Measurements from ENCODE around the gene CAMTA1. TPM values are rescaled to one million over a fixed set of nuclear protein-coding genes. Genes with fewer than 3 reads are reported as not detected.

Gene CAMTA1
- total RNA-seq, 2 donors from 2014 or later, result 100 to 102 TPM

DNA sequence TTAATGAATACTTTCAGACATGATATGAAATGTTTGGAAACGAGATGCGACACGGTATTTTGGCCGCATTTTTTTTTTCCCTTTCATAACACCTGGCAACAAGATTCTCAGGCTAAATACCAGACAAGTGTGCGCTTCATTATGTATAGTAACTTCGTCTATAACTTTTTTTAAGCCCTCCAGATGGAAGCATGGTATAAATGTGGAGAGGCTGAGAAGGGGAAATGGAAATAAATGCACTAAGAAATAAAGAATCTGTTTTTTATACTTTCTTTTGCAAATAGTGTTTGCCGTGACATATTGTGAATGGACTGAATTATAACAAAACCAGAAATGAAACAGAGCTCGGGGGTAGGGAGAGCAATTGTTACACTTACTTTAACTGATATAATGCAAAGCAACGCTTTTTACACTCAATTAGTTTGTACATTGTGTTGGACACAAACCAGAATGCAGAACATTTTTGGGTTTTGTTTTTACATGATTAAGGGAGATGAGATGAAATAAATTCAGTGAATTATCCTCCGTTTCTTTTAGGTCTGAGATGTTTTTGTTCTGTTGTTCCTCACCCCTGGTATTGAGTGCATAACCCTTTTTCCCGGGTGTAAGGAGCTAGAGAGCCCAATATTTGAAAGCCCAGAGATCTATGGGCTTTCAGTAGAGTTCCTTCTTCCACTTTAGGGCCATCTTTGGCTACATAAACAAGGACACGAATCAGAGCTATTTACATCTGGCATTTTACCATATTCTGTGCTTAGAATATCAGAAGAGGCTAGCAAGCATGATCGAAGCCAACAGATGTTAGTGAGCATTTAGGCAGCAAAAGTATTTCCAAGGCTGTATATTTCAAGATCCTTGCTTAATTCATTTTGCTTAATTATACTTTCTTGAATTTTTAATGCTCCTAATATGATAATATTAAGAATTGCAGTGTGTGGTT is 478.0 kb downstream of the CAMTA1 start:
- H3K36me3 ChIP-seq, result no peaks in the 10 kb centered on the region
- DNase-seq (ENCODE audit: low spot score), result no peak
- no peaks in the 10 kb centered on the region for H3K27me3 ChIP-seq (replicated peaks; ENCODE audit: insufficient read depth)
- TF ChIP-seq POLR2A (IDR thresholded peaks at IDR 0.05) (no peak), POLR2AphosphoS5 (IDR thresholded peaks at IDR 0.05) (no peak)
- TF ChIP-seq, protein P1, sequence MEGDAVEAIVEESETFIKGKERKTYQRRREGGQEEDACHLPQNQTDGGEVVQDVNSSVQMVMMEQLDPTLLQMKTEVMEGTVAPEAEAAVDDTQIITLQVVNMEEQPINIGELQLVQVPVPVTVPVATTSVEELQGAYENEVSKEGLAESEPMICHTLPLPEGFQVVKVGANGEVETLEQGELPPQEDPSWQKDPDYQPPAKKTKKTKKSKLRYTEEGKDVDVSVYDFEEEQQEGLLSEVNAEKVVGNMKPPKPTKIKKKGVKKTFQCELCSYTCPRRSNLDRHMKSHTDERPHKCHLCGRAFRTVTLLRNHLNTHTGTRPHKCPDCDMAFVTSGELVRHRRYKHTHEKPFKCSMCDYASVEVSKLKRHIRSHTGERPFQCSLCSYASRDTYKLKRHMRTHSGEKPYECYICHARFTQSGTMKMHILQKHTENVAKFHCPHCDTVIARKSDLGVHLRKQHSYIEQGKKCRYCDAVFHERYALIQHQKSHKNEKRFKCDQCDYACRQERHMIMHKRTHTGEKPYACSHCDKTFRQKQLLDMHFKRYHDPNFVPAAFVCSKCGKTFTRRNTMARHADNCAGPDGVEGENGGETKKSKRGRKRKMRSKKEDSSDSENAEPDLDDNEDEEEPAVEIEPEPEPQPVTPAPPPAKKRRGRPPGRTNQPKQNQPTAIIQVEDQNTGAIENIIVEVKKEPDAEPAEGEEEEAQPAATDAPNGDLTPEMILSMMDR (IDR thresholded peaks at IDR 0.05), result no peak
- no peak overlapping the region for H3K27ac ChIP-seq
- H3K9me3 ChIP-seq, result no peaks in the 10 kb centered on the region
- intact Hi-C loops (cut with DNase I), result no loop called here
- H3K4me3 ChIP-seq, result no peak overlapping the region
- H3K4me1 ChIP-seq (replicated peaks), result no peaks in the 10 kb centered on the region
- WGBS, result 46% methylated on average over 13 of the region's 13 CpGs

DNA sequence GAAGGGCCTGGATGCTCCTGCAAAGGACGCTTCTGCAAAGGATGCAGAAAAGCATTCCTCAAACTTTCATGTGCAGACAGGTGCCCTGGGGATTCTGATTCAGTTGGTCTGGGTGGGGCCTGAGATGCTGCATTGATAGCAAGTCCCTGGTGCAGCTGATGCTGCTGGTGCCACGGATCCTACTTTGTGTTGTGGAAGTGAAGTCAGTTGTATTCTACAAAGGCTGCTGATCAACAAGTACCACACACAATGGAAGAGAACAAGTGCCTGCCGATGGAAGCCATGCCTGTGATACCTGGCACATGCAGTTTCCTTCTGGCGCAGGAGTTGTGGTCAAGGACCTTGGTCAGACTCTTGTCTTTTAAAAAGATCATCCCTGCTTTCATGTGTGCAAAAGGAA is 478.8 kb downstream of the CAMTA1 start:
- H3K4me3 ChIP-seq, result no peak overlapping the region
- H3K27me3 ChIP-seq (replicated peaks; ENCODE audit: insufficient read depth), result no peaks in the 10 kb centered on the region
- no peak overlapping the region for H3K27ac ChIP-seq
- intact Hi-C loops (cut with DNase I), result no loop called here
- WGBS, result 81% methylated on average over 4 of the region's 4 CpGs
- no peaks in the 10 kb centered on the region for H3K9me3 ChIP-seq
- no peak for DNase-seq (ENCODE audit: low spot score)
- H3K4me1 ChIP-seq (replicated peaks), result no peaks in the 10 kb centered on the region
- no peak for TF ChIP-seq POLR2A (IDR thresholded peaks at IDR 0.05)
- TF ChIP-seq, protein P1 (IDR thresholded peaks at IDR 0.05), result no peak
- TF ChIP-seq POLR2AphosphoS5 (IDR thresholded peaks at IDR 0.05), result no peak
- H3K36me3 ChIP-seq, result no peaks in the 10 kb centered on the region

DNA sequence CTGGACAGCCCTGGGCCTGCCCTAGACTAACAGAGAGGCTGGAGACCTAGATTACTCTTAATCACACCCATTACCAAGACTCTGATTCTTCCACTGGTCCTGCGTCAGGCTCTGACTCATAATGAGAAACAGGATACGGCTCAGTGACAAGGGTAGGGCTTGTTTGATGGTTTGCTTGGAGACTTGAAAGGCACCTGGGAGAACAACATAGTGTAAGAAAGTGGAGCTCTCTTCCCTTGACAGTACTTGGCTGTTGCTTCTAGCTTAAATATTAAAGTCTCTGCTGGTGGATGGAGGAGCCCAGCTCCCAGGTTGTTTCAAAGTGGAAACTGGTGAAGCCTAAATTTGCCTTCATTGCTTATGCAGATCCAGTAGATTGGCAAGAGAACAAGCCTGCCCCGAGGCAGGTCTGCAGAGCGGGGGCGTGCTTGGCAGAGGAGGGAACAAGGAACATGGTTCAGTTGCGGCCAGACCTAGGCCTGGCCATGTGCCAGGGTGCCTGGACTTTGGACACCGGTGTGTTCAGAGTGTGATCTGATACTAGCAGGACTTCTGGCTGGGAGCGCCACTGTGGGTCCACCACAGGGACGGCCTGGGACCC is 480.6 kb downstream of the CAMTA1 start:
- TF ChIP-seq POLR2A (IDR thresholded peaks at IDR 0.05), result no peak
- no peak for TF ChIP-seq POLR2AphosphoS5 (IDR thresholded peaks at IDR 0.05)
- TF ChIP-seq, protein P1 (IDR thresholded peaks at IDR 0.05), result no peak
- WGBS, result 38% methylated on average over 9 of the region's 9 CpGs

DNA sequence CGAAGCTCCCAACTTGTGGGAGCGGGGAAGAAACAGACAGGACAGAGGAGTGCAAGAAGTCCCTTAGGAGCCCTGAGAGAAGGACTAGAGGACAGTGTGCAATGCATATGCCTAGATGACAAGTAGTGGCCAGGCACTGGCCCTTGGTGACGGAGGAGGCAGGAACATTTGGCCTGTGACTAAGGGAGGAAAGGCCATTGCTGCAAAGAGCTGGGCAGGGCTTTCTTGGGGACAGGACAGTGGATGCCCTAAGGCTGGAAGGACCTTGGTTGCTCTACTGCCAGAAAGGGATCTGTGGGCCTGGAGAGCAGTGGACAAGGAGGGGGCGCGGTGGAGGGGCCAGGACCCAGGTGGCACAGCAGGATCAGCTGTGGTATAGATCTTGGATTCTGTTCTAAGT is 481.3 kb downstream of the CAMTA1 start:
- intact Hi-C loops (cut with DNase I), result no loop called here
- no peak for DNase-seq (ENCODE audit: low spot score)
- Histone ChIP-seq H3K27ac (no peak overlapping the region), H3K4me3 (no peak overlapping the region), H3K27me3 (replicated peaks; ENCODE audit: insufficient read depth) (no peaks in the 10 kb centered on the region), H3K36me3 (no peaks in the 10 kb centered on the region), H3K4me1 (replicated peaks) (no peaks in the 10 kb centered on the region), H3K9me3 (no peaks in the 10 kb centered on the region)
- 54% methylated on average over 5 of the region's 5 CpGs for whole genome bisulfite sequencing
- TF ChIP-seq POLR2AphosphoS5 (IDR thresholded peaks at IDR 0.05), result no peak

More for the DNA sequence above, 480.6 kb downstream of the CAMTA1 start:
- Histone ChIP-seq H3K4me1 (replicated peaks) (no peaks in the 10 kb centered on the region), H3K9me3 (no peaks in the 10 kb centered on the region), H3K4me3 (no peak overlapping the region), H3K27ac (no peak overlapping the region), H3K27me3 (replicated peaks; ENCODE audit: insufficient read depth) (no peaks in the 10 kb centered on the region), H3K36me3 (no peaks in the 10 kb centered on the region)
- intact Hi-C loops (cut with DNase I), result no loop called here
- DNase-seq (ENCODE audit: low spot score), result no peak

DNA sequence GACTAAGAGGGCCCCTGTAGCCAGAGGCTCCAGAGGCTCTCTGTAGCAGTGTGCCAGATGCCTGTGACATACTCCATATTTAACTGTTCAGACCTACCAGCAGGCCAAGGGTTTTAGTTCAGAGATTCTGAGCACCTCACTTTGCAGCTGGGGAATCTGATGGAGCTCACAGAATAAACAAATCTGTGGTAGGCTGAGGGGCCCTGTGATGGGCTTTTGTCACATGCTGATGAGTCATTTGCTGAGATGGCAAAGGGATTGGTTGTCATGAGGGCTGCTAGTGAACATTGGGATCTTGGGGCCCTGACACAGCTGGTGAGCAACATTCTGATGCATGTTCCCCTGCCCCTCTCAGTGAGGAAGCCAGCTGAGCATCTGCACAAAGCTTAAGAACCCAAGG is 482.2 kb downstream of the CAMTA1 start:
- intact Hi-C loops (cut with DNase I), result no loop called here
- no peaks in the 10 kb centered on the region for H3K4me1 ChIP-seq (replicated peaks)
- H3K36me3 ChIP-seq, result no peaks in the 10 kb centered on the region
- H3K27me3 ChIP-seq (replicated peaks; ENCODE audit: insufficient read depth), result no peaks in the 10 kb centered on the region
- H3K9me3 ChIP-seq, result no peaks in the 10 kb centered on the region
- no peak overlapping the region for H3K4me3 ChIP-seq
- TF ChIP-seq POLR2A (IDR thresholded peaks at IDR 0.05), result no peak
- TF ChIP-seq, protein P1 (IDR thresholded peaks at IDR 0.05), result no peak
- no peak for TF ChIP-seq POLR2AphosphoS5 (IDR thresholded peaks at IDR 0.05)
- no peak for DNase-seq (ENCODE audit: low spot score)
- H3K27ac ChIP-seq, result no peak overlapping the region

Data from prostate gland (tissue), 2 donors.